DND-41 (cell line): ENCODE results near the gene QPCTL.
"Not testable (repeated sequence)": the region's sequence is repeated elsewhere in the genome, so short reads cannot be mapped to it uniquely, and the experiment has no call there.

Experiments
- ATAC-seq: fragments of 200-7000 bp; cut with Tn5 transposase; 3 replicates; pipeline ENCODE4 v1.9.1; 2021; ENCODE audit warnings: low read depth; ENCODE audit not compliant: insufficient read depth
- DNase-seq: peaks from one replicate; pipeline ENCODE4 v3.0.0-alpha.2; 2020
- H2AFZ ChIP-seq: 2 replicates; pipeline ENCODE4 v1.6.0; 2012; ENCODE audit warnings: low read depth, low read length
- H3K27ac ChIP-seq: 2 replicates; pipeline ENCODE4 v1.5.1; 2012; ENCODE audit warnings: low read length, inconsistent platforms
- H3K27me3 ChIP-seq: fragments of 200-600 bp; sonication (generic); 2 replicates; pipeline ENCODE4 v1.6.0; 2012; ENCODE audit warnings: low read length, mild to moderate bottlenecking, inconsistent platforms; ENCODE audit not compliant: insufficient read depth, poor library complexity
- H3K36me3 ChIP-seq: 2 replicates; pipeline ENCODE4 v1.5.1; 2012; ENCODE audit warnings: low read length, inconsistent platforms; ENCODE audit not compliant: insufficient read depth
- H3K4me1 ChIP-seq: 2 replicates; pipeline ENCODE4 v1.5.1; 2012; ENCODE audit warnings: mild to moderate bottlenecking, low read length; ENCODE audit not compliant: insufficient read depth
- H3K4me2 ChIP-seq: 2 replicates; pipeline ENCODE4 v1.6.0; 2012; ENCODE audit warnings: mild to moderate bottlenecking, moderate library complexity, low read length, inconsistent platforms; ENCODE audit not compliant: insufficient read depth
- H3K4me3 ChIP-seq, 2 experiments: fragments of 200-600 bp in 1 of 2; shearing (Covaris generic) in 1 of 2; 2 replicates each; pipeline ENCODE4 v1.5.1; 2012 to 2016; ENCODE audit warnings: inconsistent platforms in 2 of 2, low read length in 2 of 2, mild to moderate bottlenecking in 2 of 2, low read depth in 1 of 2, moderate library complexity in 1 of 2
- H3K79me2 ChIP-seq: 2 replicates; pipeline ENCODE4 v1.6.0; 2012; ENCODE audit warnings: low read length, inconsistent platforms; ENCODE audit not compliant: insufficient read depth
- H3K9ac ChIP-seq: 2 replicates; pipeline ENCODE4 v1.6.0; 2012; ENCODE audit warnings: low read depth, mild to moderate bottlenecking, inconsistent platforms, low read length, moderate library complexity
- H3K9me3 ChIP-seq: 2 replicates; pipeline ENCODE4 v1.5.1; 2012; ENCODE audit warnings: low read length, moderate library complexity, mild to moderate bottlenecking, inconsistent platforms; ENCODE audit not compliant: insufficient read depth, severe bottlenecking
- H4K20me1 ChIP-seq: 2 replicates; pipeline ENCODE4 v1.6.0; 2012; ENCODE audit warnings: low read length; ENCODE audit not compliant: insufficient read depth
- EZH2 ChIP-seq: IDR thresholded peaks from 3 replicates; pipeline ENCODE4 v1.6.1; 2012; ENCODE audit warnings: borderline replicate concordance, low read depth, mild to moderate bottlenecking, moderate library complexity, low read length, inconsistent platforms; ENCODE audit not compliant: severe bottlenecking
- TF ChIP-seq, protein P1 (sequence below): IDR thresholded peaks from 2 replicates; pipeline ENCODE4 v1.5.1; 2012; ENCODE audit warnings: borderline replicate concordance, low read length, moderate library complexity, mild to moderate bottlenecking; ENCODE audit not compliant: poor library complexity, severe bottlenecking; ENCODE audit errors: extremely low read depth

Gene QPCTL

GRCh38 chr19:45746866-45747265, 54.4 kb downstream of the QPCTL start:
- no peaks in the 10 kb centered on the region for H3K4me1 ChIP-seq
- peaks cover 14% of the 10 kb centered on the region for H3K27me3 ChIP-seq
- no peak overlapping the region for H3K9ac ChIP-seq
- H3K79me2 ChIP-seq: no peaks in the 10 kb centered on the region
- no peaks in the 10 kb centered on the region for H3K9me3 ChIP-seq
- TF ChIP-seq EZH2: no peak
- TF ChIP-seq, protein P1, sequence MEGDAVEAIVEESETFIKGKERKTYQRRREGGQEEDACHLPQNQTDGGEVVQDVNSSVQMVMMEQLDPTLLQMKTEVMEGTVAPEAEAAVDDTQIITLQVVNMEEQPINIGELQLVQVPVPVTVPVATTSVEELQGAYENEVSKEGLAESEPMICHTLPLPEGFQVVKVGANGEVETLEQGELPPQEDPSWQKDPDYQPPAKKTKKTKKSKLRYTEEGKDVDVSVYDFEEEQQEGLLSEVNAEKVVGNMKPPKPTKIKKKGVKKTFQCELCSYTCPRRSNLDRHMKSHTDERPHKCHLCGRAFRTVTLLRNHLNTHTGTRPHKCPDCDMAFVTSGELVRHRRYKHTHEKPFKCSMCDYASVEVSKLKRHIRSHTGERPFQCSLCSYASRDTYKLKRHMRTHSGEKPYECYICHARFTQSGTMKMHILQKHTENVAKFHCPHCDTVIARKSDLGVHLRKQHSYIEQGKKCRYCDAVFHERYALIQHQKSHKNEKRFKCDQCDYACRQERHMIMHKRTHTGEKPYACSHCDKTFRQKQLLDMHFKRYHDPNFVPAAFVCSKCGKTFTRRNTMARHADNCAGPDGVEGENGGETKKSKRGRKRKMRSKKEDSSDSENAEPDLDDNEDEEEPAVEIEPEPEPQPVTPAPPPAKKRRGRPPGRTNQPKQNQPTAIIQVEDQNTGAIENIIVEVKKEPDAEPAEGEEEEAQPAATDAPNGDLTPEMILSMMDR: no peak
- no peak overlapping the region for H3K27ac ChIP-seq
- no peaks in the 10 kb centered on the region for H3K36me3 ChIP-seq
- ATAC-seq (no peak), DNase-seq (no peak)
- H4K20me1 ChIP-seq: no peaks in the 10 kb centered on the region
- H2AFZ ChIP-seq: no peak overlapping the region
- no peak overlapping the region for H3K4me3 ChIP-seq
- no peak overlapping the region for H3K4me2 ChIP-seq

- DNase-seq (no peak), ATAC-seq (no peak)
- Histone ChIP-seq H3K36me3 (no peaks in the 10 kb centered on the region), H3K79me2 (no peaks in the 10 kb centered on the region), H2AFZ (no peak overlapping the region), H3K4me1 (no peaks in the 10 kb centered on the region), H3K4me2 (no peak overlapping the region), H3K9me3 (no peaks in the 10 kb centered on the region), H3K4me3 (no peak overlapping the region), H3K9ac (no peak overlapping the region), H4K20me1 (no peaks in the 10 kb centered on the region), H3K27ac (no peak overlapping the region), H3K27me3 (peaks cover 14% of the 10 kb centered on the region)
- TF ChIP-seq, protein P1: no peak
These were observed 55.0 kb downstream of the QPCTL start for GRCh38 chr19:45747513-45747912.

DNA sequence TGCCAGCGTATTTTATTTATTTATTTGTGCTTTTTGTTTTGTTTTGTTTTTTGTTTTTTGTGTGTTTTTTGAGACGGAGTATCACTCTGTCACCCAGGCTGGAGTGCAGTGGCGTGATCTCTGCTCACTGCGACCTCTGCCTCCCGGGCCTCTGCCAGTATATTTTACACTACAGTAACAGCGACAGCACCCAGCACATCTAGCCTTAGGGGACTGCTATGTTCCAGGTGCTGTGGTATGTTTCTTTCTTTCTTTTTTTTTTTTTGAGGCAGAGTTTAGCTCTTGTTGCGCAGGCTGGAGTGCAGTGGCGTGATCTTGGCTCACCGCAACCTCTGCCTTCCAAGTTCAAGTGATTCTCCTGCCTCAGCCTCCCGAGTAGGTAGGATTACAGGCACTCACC, 59.0 kb downstream of the QPCTL start:
- H3K27ac ChIP-seq, ATAC-seq, H3K9ac ChIP-seq, H3K4me2 ChIP-seq, H3K36me3 ChIP-seq, H2AFZ ChIP-seq, H3K79me2 ChIP-seq, H3K4me3 ChIP-seq, H4K20me1 ChIP-seq, H3K4me1 ChIP-seq, H3K9me3 ChIP-seq, DNase-seq, H3K27me3 ChIP-seq: not testable (repeated sequence)

- Histone ChIP-seq H3K9ac (no peak overlapping the region), H2AFZ (no peak overlapping the region), H3K27me3 (no peaks in the 10 kb centered on the region), H3K27ac (no peak overlapping the region), H3K36me3 (no peaks in the 10 kb centered on the region), H3K9me3 (no peaks in the 10 kb centered on the region), H3K79me2 (no peaks in the 10 kb centered on the region), H3K4me2 (no peak overlapping the region), H4K20me1 (no peaks in the 10 kb centered on the region), H3K4me3 (no peak overlapping the region), H3K4me1 (no peaks in the 10 kb centered on the region)
- ATAC-seq (no peak), DNase-seq (no peak)
- no peak for TF ChIP-seq EZH2
- TF ChIP-seq, protein P1: no peak
These were observed 60.2 kb downstream of the QPCTL start for GRCh38 chr19:45752639-45753038.
